OCI-LY7 (cell line): ENCODE results near the gene SH3TC1. TPM values are rescaled to one million over a fixed set of nuclear protein-coding genes. Genes with fewer than 3 reads are reported as not detected.

Experiments
- BruUV-seq: library from RNA; stranded (reverse); fragments of 400-500 nt; replicated peaks from 2 replicates; lab custom pipeline; 2021; lab: Mats Ljungman, UMichigan
- CTCF ChIA-PET: fragments of 300-600 bp; sonication (Branson Sonifier 250); formaldehyde crosslinking; loops from one replicate; lab custom pipeline; 2022; ENCODE audit warnings: antibody characterized with exemption; ENCODE audit not compliant: unreplicated experiment; lab: Charles Lee
- POLR2A ChIA-PET: fragments of 300-600 bp; sonication (Branson Sonifier 250); formaldehyde crosslinking; loops from one replicate; lab custom pipeline; 2022; ENCODE audit warnings: antibody characterized with exemption; lab: Charles Lee
- DNase-seq: peaks from one replicate; pipeline ENCODE4 v3.0.0-alpha.2; 2015; ENCODE audit warnings: low spot score
- H2AFZ ChIP-seq: fragments of 200-600 bp; sonication (generic), shearing (Covaris generic); 2 replicates; pipeline ENCODE4 v1.6.1; 2014; ENCODE audit warnings: mild to moderate bottlenecking, antibody characterized with exemption, low read length, moderate library complexity
- H3K27ac ChIP-seq: fragments of 200-600 bp; sonication (generic); 2 replicates; pipeline ENCODE4 v1.5.1; 2014; ENCODE audit warnings: mixed run types, low read depth, mild to moderate bottlenecking, moderate library complexity, low read length, inconsistent platforms; ENCODE audit not compliant: poor library complexity, severe bottlenecking
- H3K36me3 ChIP-seq: fragments of 200-600 bp; sonication (generic); 2 replicates; pipeline ENCODE4 v1.6.1; 2014; ENCODE audit warnings: mild to moderate bottlenecking, antibody characterized with exemption, low read length, moderate library complexity, mixed read lengths; ENCODE audit not compliant: insufficient read depth
- H3K4me1 ChIP-seq: fragments of 200-600 bp; sonication (generic); 2 replicates; pipeline ENCODE4 v1.5.1; 2014; ENCODE audit warnings: mild to moderate bottlenecking, low read length; ENCODE audit not compliant: insufficient read depth, poor library complexity, severe bottlenecking
- H3K4me2 ChIP-seq: fragments of 200-600 bp; sonication (generic); 2 replicates; pipeline ENCODE4 v1.6.1; 2014; ENCODE audit warnings: mild to moderate bottlenecking, low read length
- H3K4me3 ChIP-seq: fragments of 200-600 bp; sonication (generic); 2 replicates; pipeline ENCODE4 v1.5.1; 2014; ENCODE audit warnings: mild to moderate bottlenecking, low read depth, low read length; ENCODE audit not compliant: poor library complexity, severe bottlenecking
- H3K79me2 ChIP-seq: fragments of 200-600 bp; sonication (generic); 2 replicates; pipeline ENCODE4 v1.6.1; 2016; ENCODE audit warnings: low read depth, mild to moderate bottlenecking, low read length, moderate library complexity, mixed read lengths; ENCODE audit not compliant: insufficient read depth
- H3K9me2 ChIP-seq: fragments of 200-600 bp; sonication (generic); 2 replicates; pipeline ENCODE4 v1.6.1; 2016; ENCODE audit warnings: mild to moderate bottlenecking, low read length, mixed read lengths; ENCODE audit not compliant: insufficient read depth
- H3K9me3 ChIP-seq: fragments of 200-600 bp; sonication (generic); 2 replicates; pipeline ENCODE4 v1.6.1; 2014; ENCODE audit warnings: mild to moderate bottlenecking, mixed run types, low read length, mixed read lengths
- H4K20me1 ChIP-seq: fragments of 200-600 bp; sonication (generic); 2 replicates; pipeline ENCODE4 v1.6.1; 2014; ENCODE audit warnings: mild to moderate bottlenecking, antibody characterized with exemption, low read length, moderate library complexity, mixed read lengths; ENCODE audit not compliant: insufficient read depth
- CTCF ChIP-seq: fragments of 200-600 bp; sonication (generic); conservative IDR thresholded peaks from 2 replicates; pipeline ENCODE4 v1.5.1; 2014; ENCODE audit warnings: mild to moderate bottlenecking, antibody characterized with exemption, low read length, moderate library complexity, mixed read lengths
- EZH2phosphoT487 ChIP-seq: fragments of 200-600 bp; sonication (generic); IDR thresholded peaks from 2 replicates; pipeline ENCODE4 v1.6.1; 2018; ENCODE audit warnings: low read depth, borderline replicate concordance, mild to moderate bottlenecking, mixed run types, antibody characterized with exemption, low read length, moderate library complexity, mixed read lengths
- intact Hi-C: fragments of 100-400 bp; cut with micrococcal nuclease; formaldehyde crosslinking; loops from one replicate; pipeline ENCODE4 v1.10.0; 2022; ENCODE audit not compliant: unreplicated experiment
- total RNA-seq, 2 experiments: library from RNA; depleted of rRNA in 1 of 2; stranded (reverse); fragments of >200 nt in 1 of 2; shearing (Covaris generic) in 1 of 2; gene quantifications; 2 replicates each; pipeline ENCODE4 v1.2.3, GENCODE V29; 2014 to 2022

The SH3TC1 gene
- total RNA-seq, 2 experiments from 2014 or later, result 17.5 to 42.4 TPM

GRCh38 chr4:8174970-8175369 lies 24.1 kb upstream of the SH3TC1 start:
- Histone ChIP-seq H3K4me3 (no peak overlapping the region), H3K9me3 (no peaks in the 10 kb centered on the region), H3K36me3 (no peaks in the 10 kb centered on the region), H3K79me2 (no peaks in the 10 kb centered on the region), H3K27ac (no peak overlapping the region), H3K4me2 (no peak overlapping the region), H3K4me1 (no peaks in the 10 kb centered on the region), H2AFZ (no peak overlapping the region), H4K20me1 (no peaks in the 10 kb centered on the region), H3K9me2 (no peaks in the 10 kb centered on the region)
- intact Hi-C loops, result no loop called here
- no TSS peak for BruUV-seq
- POLR2A ChIA-PET, result no interaction called here
- no peak for DNase-seq
- TF ChIP-seq EZH2phosphoT487 (no peak), CTCF (no peak)
- CTCF ChIA-PET, result no interaction called here

GRCh38 chr4:8175686-8176085 lies 23.4 kb upstream of the SH3TC1 start:
- Histone ChIP-seq H3K9me3 (no peaks in the 10 kb centered on the region), H3K36me3 (no peaks in the 10 kb centered on the region), H3K9me2 (no peaks in the 10 kb centered on the region), H2AFZ (no peak overlapping the region), H3K4me3 (no peak overlapping the region), H3K79me2 (no peaks in the 10 kb centered on the region), H4K20me1 (no peaks in the 10 kb centered on the region), H3K27ac (no peak overlapping the region), H3K4me2 (no peak overlapping the region), H3K4me1 (no peaks in the 10 kb centered on the region)
- DNase-seq, result no peak
- CTCF ChIA-PET, result interaction anchor here (0.6 to 1.7 kb wide), 3 partner anchors 17 to 358 kb away, joined by 3 to 9 read pairs (median 3); no protein-coding TSS in a partner anchor
- POLR2A ChIA-PET, result interaction anchor here (1.7 kb wide), 1 partner anchor 19 kb away, joined by 3 read pairs; no protein-coding TSS in a partner anchor
- TF ChIP-seq CTCF (no peak), EZH2phosphoT487 (no peak)
- intact Hi-C loops, result loop anchor here (1.0 to 2.0 kb wide), 2 partner anchors 17 to 227 kb away; no protein-coding TSS in a partner anchor
- no TSS peak for BruUV-seq
